ENCODE measurements around the gene PRKCA.

- TF ChIP-seq CTCF (IDR thresholded peaks at IDR 0.05): no peak
- TF ChIP-seq POLR2A (IDR thresholded peaks at IDR 0.05): no peak
Observed at GRCh38 chr17:66416207-66416940, 114.0 kb downstream of the PRKCA start.

All from vagina (tissue), 2 donors.